Hepatocyte (in vitro differentiated cells): ENCODE measurements around the gene PALS2.

Experiments used
- CTCF ChIP-seq: fragments of 200-600 bp; sonication (generic); IDR thresholded peaks from 2 replicates; pipeline ENCODE4 v1.5.1; 2016; ENCODE audit warnings: antibody characterized with exemption, mild to moderate bottlenecking; ENCODE audit not compliant: poor library complexity
- EZH2 ChIP-seq: fragments of 200-600 bp; sonication (generic); IDR thresholded peaks from 2 replicates; pipeline ENCODE4 v1.6.1; 2016; ENCODE audit warnings: antibody characterized with exemption, mild to moderate bottlenecking, borderline replicate concordance
- EZH2phosphoT487 ChIP-seq: fragments of 200-600 bp; sonication (generic); IDR thresholded peaks from one replicate; pipeline ENCODE4 v1.6.1; 2018; ENCODE audit warnings: antibody characterized with exemption, mild to moderate bottlenecking, low read depth, moderate library complexity; ENCODE audit not compliant: unreplicated experiment, severe bottlenecking

GRCh38 chr7:24555184-24555583 lies 18.1 kb upstream of the PALS2 start:
- TF ChIP-seq EZH2 (no peak), CTCF (no peak), EZH2phosphoT487 (no peak)
